ENCODE measurements around the gene PTCHD4.

Gene PTCHD4

DNA sequence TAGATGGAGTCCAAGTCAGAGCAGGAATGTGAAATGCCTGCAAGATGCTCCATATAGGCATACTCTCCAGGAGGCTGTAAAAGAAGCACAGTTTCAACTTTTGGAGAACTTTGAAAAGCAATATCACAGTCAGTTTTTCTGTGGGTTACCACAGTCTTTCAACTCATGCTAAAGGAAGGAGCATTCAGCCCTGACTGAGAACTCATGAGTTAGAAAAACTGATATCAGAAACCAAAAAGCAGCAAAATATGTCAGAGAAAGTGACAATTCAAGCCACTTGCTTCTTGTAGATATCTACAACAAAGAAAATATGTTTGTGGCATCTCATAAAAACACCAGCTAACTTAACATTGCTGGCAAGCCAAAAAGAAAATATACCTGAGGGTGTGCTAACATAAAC lies 36.1 kb upstream of the PTCHD4 start:
- Histone ChIP-seq H3K4me3 (ENCODE audit: low read depth, low read length, poor library complexity, severe bottlenecking) (no peak overlapping the region), H3K36me3 (ENCODE audit: insufficient read depth, low read length) (no peaks in the 10 kb centered on the region), H3K79me2 (ENCODE audit: insufficient read depth, low read length) (no peaks in the 10 kb centered on the region), H3K4me2 (ENCODE audit: low read length) (no peak overlapping the region), H3K9me2 (ENCODE audit: low read depth, low read length) (no peaks in the 10 kb centered on the region), H2AFZ (ENCODE audit: low read length) (no peak overlapping the region), H3K9me3 (ENCODE audit: low read length) (no peaks in the 10 kb centered on the region), H4K20me1 (ENCODE audit: insufficient read depth, low read length) (no peaks in the 10 kb centered on the region), H3K9ac (ENCODE audit: low read length) (no peak overlapping the region), H3K27me3 (ENCODE audit: insufficient read depth, low read length) (no peaks in the 10 kb centered on the region), H3K27ac (ENCODE audit: low read depth, low read length, poor library complexity, severe bottlenecking) (no peak overlapping the region), H3K4me1 (ENCODE audit: insufficient read depth, low read length, severe bottlenecking) (no peaks in the 10 kb centered on the region), H3F3A (ENCODE audit: insufficient read depth, low read length) (no peaks in the 10 kb centered on the region)
- no peak for TF ChIP-seq EZH2 (IDR thresholded peaks at IDR 0.05; ENCODE audit: borderline replicate concordance, low read length)
- TF ChIP-seq CTCF (IDR thresholded peaks at IDR 0.05; ENCODE audit: low read length) = no peak

GRCh38 chr6:48144021-48144420 lies 33.0 kb upstream of the PTCHD4 start:
- TF ChIP-seq EZH2 (IDR thresholded peaks at IDR 0.05; ENCODE audit: borderline replicate concordance, low read length) (no peak), CTCF (IDR thresholded peaks at IDR 0.05; ENCODE audit: low read length) (no peak)
- no peaks in the 10 kb centered on the region for H3F3A ChIP-seq (ENCODE audit: insufficient read depth, low read length)
- H2AFZ ChIP-seq (ENCODE audit: low read length) = no peak overlapping the region
- H3K36me3 ChIP-seq (ENCODE audit: insufficient read depth, low read length) = no peaks in the 10 kb centered on the region
- no peaks in the 10 kb centered on the region for H3K9me3 ChIP-seq (ENCODE audit: low read length)
- H3K27ac ChIP-seq (ENCODE audit: low read depth, low read length, poor library complexity, severe bottlenecking) = no peak overlapping the region
- H3K9me2 ChIP-seq (ENCODE audit: low read depth, low read length) = no peaks in the 10 kb centered on the region
- H3K4me1 ChIP-seq (ENCODE audit: insufficient read depth, low read length, severe bottlenecking) = no peaks in the 10 kb centered on the region
- no peak overlapping the region for H3K9ac ChIP-seq (ENCODE audit: low read length)
- no peak overlapping the region for H3K4me3 ChIP-seq (ENCODE audit: low read depth, low read length, poor library complexity, severe bottlenecking)
- no peaks in the 10 kb centered on the region for H3K27me3 ChIP-seq (ENCODE audit: insufficient read depth, low read length)
- no peaks in the 10 kb centered on the region for H3K79me2 ChIP-seq (ENCODE audit: insufficient read depth, low read length)
- no peak overlapping the region for H3K4me2 ChIP-seq (ENCODE audit: low read length)
- no peaks in the 10 kb centered on the region for H4K20me1 ChIP-seq (ENCODE audit: insufficient read depth, low read length)

DNA sequence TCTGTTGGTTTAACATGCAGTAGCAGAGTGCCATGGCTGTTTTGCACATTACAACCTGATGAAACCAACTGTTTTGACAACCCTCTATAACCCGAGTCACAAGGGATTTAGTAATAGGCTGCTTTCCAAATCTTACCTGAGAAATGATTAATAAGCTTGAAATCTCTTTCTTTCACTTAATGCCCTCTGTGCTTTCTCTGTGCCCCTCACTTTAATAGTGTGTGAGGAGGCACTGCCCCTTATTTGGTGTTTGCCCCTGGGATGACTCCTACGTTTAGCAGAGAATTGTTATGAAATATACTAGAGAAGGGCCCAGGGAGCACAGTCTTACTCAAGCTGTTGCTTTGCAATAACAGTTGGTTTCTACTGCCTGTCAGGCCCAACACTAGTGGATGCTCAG lies 31.0 kb upstream of the PTCHD4 start:
- no peaks in the 10 kb centered on the region for H3K36me3 ChIP-seq (ENCODE audit: insufficient read depth, low read length)
- no peak overlapping the region for H3K4me2 ChIP-seq (ENCODE audit: low read length)
- no peaks in the 10 kb centered on the region for H3K9me3 ChIP-seq (ENCODE audit: low read length)
- no peaks in the 10 kb centered on the region for H4K20me1 ChIP-seq (ENCODE audit: insufficient read depth, low read length)
- no peaks in the 10 kb centered on the region for H3K79me2 ChIP-seq (ENCODE audit: insufficient read depth, low read length)
- no peak overlapping the region for H3K9ac ChIP-seq (ENCODE audit: low read length)
- no peaks in the 10 kb centered on the region for H3K4me1 ChIP-seq (ENCODE audit: insufficient read depth, low read length, severe bottlenecking)
- H3K27me3 ChIP-seq (ENCODE audit: insufficient read depth, low read length) = no peaks in the 10 kb centered on the region
- no peak for TF ChIP-seq CTCF (IDR thresholded peaks at IDR 0.05; ENCODE audit: low read length)
- no peak for TF ChIP-seq EZH2 (IDR thresholded peaks at IDR 0.05; ENCODE audit: borderline replicate concordance, low read length)
- no peak overlapping the region for H3K4me3 ChIP-seq (ENCODE audit: low read depth, low read length, poor library complexity, severe bottlenecking)
- no peaks in the 10 kb centered on the region for H3K9me2 ChIP-seq (ENCODE audit: low read depth, low read length)
- no peak overlapping the region for H2AFZ ChIP-seq (ENCODE audit: low read length)
- H3K27ac ChIP-seq (ENCODE audit: low read depth, low read length, poor library complexity, severe bottlenecking) = no peak overlapping the region
- H3F3A ChIP-seq (ENCODE audit: insufficient read depth, low read length) = no peaks in the 10 kb centered on the region

Measured in OCI-LY1 (cell line).